Activated T-helper 1 cell treated with anti-CD3 and anti-CD28 coated beads, Interleukin-2, amount 50 U/mL, for 16 hours (primary cell): ENCODE measurements around the gene PCNX3.

Experiments used
- DNase-seq, 2 donors: peaks; one replicate each; pipeline ENCODE4 v3.0.0-alpha.2; 2020; ENCODE audit warnings: low read depth in 1 of 2, low spot score in 1 of 2

Gene PCNX3

DNA sequence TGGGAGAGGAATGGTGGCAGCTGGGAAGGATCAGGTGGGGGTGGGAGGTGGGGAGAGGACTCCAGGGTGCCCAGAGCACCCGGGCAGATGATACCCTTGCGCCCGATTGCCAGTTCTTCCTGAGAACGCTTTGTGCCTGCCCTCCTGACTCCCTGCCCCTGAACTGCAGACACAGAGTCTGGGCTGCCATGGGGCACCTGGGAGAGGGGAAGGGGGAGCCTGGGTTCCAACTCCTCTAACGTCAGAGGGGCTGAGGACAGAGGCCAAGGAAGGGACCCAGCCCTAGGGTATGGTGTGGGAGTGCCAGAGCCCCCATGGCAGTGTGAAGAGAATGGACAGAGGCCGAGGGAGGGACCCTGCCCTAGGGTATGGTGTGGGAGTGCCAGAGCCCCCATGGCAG lies 19.1 kb upstream of the PCNX3 start:
- DNase-seq = no peak

DNA sequence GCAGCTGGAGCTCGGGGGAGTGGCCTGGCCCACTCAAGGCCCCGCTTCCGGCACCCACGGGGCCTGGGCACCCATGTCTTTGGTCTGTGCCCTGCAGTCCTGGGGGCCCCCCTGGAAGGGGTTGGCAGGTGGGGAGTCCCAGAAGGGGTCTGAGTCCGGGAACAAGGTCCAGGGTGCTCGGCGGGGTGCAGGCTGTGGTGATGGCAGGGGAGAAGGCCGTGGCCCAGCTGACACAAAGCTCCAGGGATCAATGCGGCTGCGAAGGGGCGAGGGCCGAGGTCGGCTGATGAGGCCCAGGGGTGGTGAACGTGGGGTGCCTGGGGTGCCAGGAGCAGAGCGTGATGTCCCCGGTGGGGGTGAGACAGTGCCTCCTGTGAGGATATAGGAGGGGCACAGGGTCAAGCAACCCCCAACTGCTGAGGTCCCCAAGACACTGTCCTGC lies 17.3 kb upstream of the PCNX3 start:
- no peak for DNase-seq

DNA sequence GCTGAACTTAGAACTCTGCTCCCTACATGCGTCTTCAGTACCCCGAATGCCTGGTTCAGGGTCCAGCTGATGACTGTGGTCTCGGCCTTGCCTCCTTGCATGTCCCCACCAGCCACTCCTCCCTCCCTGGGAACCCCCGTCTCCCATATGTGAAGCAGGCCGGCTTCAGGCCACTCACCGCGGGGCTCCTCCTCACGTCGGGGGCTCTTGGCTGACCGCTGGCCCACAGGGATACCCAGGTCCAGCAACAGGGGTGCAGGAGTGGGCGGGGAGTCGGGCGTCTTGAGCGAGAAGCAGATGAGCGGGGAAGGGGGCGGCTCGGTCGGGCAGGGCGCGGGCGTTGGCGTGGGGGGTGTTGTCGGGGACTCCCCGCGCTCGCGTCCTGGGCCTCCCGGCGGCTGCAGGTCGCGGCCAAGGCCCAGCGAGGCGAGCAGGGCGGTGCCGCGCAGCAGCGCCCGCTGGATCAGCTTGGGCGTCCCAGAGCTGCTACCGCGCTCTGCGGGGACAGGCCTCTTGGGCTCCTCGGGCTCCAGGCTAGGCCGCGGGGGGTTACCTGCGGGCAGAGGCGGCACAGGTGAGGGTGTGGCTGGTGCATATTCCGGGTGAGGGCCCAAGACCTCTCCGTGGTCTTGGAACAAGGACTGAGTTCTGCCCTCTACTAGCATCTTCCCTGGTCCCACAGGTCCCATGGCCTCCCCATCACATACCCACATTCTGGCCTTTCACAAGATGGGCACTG lies 16.2 kb upstream of the PCNX3 start:
- no peak for DNase-seq

DNA sequence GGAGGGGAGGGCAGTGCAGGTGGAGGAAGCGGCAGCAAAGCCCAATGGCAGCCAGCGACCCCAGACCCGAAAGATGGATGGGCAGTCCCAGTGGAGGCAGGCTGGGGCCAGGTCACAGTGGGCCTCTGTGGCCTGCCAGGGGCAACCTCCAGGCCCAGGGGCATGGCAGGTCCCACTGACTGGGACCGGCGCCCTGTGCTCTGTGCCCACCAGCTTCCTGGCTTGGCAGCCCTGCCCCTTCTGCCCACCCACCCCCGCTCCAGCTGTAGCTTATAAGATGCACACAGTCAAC lies 15.7 kb upstream of the PCNX3 start:
- DNase-seq = no peak

DNA sequence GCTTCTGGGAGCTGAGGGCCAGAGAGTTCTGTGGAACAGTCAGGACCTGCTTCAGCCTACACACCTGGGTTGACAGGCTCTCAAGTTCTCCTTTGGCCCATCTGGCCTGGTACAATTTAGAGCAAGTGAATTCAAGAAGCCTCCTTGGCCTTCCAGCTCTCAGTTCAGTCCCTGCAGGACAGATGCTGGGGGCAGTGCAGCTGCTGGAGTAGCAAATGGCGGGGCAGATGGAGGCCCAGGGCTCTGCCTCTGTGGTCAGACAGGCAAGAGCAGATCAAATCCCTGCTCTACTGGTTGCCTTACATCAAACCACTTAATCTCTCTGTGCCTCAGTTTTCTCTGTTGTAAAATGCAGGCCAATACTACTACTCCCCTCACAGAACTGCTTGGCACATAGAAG lies 11.3 kb upstream of the PCNX3 start:
- DNase-seq = no peak

DNA sequence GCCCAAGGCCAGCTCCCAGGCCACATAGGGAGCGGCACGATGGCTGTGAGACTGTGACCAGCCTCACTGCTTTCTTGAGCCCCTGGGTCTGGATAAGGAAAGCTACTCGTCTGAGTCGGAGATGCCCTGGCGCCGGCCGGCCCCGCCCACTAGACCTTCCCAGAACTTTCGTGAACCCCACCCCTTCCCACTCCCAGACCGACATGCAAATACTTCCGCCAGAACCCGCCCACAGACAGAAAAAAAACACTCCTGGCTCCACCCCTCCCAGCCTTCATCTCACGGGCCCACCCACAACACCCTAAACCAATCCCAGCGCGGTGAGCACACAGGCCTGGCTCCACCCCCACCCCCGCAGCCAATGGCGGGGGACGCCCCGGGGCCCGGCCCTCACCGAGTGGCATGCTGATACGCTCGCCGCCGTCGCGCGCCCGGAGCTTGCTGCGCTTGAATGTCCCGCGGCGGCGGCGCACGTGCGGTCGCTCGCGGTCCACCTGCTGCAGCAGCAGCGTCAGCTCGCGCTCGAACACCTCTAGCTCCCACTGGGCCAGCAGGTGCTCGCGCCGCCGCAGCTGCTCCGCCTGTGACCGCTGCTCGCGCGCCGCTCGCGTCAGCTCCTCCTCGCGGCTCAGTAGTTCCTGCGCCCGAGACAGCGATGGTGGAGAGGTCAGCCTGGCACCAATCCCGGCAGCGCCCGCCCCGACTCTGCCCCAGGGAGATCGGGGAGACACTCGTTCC lies 8.5 kb upstream of the PCNX3 start:
- no peak for DNase-seq

DNA sequence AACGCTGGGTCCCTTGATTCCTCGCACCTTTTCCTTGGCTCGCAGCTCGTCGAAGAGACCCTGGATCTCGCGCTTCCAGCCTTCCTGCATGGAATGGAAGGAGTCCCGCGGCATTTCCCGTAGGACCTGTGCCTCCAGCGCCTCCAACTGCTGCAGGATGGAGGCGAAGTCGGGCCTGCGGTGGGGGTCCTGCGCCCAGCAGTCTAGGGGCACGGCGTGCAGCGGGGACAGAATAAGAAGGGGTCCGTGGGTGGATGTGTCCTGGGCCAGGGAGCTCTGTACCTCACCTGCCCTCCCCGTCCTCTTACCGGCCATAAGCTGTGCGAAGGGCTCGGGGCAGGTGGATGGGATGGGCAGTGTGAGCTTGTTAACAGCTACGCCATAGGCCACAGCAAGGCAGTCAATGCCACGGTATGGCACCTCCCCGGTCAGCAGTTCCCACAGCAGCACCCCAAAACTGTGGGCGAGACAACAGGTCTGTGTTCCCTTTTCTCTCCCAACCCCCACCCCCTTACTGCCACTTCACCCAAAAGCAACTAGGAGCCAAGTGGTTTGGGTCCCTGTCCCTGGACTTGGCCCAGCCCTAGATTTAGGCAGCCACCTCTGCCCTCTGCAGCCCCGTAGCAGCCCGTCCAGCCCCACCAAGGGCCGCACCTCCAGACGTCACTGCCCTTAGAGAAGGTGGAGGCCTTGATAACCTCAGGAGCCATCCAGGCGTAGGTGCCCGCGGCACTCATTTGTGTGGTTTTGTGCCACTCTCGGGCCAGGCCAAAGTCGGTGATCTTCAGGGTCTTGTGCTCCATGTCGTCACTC lies 7.8 kb upstream of the PCNX3 start:
- no peak for DNase-seq

DNA sequence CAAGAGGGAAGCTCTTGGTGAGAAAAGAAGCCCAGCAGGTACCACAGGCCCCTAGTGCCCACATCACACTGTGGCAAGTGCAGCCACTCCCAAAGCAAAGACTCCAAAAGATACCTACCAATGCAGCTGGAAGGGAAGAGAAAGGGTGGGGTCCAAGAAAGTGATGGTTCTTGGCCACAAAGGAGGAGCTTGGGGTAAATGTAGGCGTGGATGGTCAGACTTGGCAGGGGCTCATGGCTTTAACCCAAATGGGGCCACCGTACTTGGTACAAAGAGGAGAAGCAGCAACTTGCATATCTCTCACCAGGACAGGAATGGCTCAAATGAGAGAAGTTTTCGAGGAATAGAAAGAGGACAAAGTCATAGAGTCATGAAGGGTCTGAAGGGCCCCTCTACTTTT lies 6.3 kb upstream of the PCNX3 start:
- DNase-seq = no peak

DNA sequence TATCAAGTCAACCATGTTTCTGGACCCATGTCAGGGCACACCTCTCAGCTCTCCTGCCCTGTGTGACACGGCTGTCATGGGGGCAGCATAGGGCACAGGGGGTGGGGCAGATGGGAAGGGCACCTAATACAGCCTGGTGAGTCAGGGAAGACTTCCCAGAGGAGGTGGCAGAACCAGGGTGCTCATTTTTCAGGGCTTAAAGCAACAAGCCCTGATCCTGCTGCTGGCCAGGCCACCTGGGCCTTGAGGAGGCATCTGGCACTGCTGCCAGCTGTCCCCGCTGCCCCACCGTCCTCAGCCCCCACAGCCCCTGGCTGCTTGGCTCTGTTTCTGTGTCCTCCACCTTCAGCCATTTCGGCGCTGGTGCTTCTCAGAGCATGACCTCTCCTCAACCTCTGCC lies 5.9 kb upstream of the PCNX3 start:
- DNase-seq = no peak

DNA sequence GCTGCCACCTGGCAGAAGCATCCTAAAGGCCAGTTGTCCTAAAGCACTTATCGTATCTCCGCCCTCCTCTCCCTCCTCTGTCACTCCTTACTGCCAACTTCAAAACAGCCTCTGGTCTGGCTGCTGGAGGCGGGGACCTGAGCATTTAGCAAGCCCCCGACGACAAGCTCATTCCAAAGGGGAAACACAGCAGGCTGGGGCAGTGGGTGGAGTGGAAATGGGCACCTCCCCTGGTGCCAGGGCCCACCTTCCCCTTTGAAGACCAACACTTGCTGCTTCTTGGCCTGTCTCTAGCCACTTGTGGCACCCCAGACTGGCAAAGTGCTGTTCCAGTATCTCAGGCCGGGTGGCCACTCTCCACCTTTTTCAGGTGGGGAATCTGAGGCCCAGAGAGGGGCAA lies 5.2 kb upstream of the PCNX3 start:
- no peak for DNase-seq

DNA sequence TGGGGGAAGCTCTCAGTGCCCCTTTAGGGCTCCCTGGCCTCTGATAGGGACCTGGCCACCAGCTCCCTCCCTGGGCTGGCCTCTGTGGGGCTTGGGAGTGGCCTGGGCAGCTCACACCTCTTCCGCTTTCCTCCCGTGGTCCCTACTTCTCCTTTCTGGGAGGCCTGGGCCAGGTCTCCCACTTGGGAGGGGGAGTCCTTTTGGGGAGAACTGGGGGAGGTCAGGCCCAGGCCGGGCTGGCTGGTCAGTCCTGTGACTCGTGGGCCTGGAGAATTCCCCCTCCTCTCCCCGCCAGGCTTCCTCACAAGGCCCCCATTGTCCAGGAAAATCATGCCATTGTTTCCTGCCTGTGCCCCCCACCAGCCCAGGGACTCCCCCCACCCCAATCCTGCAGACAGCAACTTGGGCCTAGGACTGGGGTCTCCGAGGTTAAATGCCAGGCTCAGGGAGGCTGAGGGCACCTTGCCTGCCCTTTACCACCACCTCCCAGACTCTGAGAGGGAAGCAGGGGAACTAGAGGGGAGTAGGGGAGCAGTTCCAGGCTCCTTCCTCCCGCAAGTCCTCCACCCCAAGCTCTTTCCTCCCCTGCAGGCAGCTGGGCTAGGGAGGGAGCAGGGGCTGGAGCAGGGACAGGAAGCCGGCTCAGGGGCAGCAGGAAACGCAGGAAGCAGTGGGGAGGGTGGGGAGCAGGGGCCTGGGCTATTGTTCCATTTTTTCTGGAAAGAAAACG lies 4.4 kb upstream of the PCNX3 start:
- no peak for DNase-seq

DNA sequence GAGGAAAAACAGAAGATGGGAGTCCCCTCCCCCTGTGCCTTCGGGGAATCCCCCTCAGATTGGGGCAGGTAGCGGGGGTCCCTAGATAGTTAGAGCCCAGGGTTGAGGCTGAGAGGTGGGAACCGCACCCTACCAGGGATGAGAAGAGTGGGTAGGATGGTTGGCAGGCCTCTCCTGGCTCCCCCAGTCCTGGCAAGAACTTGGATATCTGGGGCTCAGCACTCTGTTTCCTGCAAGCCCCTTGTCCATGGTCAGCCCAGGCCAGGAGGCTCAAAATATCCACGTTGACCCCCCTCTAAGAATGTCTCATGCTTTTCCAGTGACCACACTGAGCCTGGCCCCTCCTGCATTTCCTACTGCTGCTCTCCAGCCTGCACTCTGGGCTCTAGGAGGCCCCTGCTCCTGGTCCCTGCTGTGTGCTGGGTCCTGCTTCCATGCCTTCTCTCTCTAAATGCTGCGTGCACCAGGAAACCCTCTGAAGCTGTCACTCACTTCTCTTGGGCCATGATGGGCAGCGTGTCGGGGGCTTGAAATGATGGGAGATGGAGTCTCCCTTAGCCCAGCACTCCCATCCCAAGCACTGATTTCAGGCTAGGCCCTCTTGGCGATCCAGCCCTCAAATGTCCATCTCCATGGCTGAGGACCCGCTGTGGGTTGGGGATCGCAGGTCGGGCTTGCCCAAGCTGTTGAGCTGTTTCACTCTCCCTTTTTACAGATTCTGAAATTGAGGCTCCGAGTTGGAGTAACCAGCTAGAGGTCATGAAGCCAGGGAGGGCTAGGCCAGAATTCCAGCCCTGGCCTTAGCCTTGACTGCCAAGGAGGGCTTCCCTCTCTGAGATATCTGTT lies 3.6 kb upstream of the PCNX3 start:
- no peak for DNase-seq

DNA sequence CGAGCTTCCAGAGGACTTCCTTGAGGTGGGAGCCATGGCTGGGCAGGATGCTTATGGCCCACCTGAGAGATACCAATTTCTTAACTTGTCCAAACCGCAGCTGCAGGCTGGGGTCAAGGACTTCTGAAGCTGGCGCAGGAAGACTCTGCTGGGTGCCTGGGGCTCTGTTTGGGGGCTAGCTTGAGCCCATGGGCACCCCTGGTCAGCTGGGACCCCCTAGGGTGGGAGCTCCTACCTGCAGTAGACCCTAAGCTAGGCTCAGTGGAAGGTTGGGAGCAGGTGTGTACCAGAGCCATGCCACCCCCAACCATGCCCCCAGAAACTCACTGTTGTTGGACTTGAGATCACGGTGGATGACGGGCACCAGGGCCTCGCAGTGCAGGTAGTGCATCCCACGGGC lies 2.9 kb upstream of the PCNX3 start:
- no peak for DNase-seq

DNA sequence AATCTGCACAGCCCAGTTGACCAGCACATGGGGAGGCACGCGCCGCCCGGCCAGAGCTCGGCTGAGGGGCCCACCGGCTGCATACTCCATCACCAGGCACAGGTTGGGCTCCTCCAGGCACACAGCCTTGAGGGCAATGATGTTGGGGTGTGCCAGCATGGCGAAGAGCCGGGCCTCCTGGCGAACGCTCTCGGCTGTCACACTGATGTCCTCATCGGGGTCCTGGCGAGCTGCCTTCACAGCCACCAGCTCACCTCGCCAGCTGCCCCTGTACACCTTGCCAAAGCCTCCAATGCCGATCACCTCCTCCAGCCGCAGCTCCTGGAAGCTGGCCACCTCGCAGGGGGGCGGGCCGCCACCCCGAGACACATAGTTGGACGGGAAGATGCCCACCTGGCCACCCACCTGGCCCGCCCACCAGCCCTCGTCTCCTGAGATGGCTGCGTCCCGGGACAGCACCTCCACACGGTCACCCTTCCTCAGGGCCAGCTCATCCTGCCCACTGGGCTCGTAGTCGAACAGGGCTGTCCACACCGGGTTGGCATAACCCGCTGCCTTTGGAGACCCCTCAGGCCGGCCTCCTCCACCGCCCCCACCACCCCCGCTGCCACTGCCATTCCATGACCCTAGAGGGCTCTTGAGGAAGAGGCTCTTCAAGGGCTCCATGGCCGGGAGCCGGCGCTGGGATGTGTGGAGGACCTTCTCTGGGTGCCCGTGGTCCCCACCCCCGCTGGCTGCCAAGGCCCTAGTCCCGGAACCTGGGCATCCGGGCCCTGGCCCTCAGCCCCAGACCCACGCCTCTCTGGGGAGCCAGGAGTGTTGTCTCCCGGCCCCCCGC lies 2.3 kb upstream of the PCNX3 start:
- DNase-seq = no peak

DNA sequence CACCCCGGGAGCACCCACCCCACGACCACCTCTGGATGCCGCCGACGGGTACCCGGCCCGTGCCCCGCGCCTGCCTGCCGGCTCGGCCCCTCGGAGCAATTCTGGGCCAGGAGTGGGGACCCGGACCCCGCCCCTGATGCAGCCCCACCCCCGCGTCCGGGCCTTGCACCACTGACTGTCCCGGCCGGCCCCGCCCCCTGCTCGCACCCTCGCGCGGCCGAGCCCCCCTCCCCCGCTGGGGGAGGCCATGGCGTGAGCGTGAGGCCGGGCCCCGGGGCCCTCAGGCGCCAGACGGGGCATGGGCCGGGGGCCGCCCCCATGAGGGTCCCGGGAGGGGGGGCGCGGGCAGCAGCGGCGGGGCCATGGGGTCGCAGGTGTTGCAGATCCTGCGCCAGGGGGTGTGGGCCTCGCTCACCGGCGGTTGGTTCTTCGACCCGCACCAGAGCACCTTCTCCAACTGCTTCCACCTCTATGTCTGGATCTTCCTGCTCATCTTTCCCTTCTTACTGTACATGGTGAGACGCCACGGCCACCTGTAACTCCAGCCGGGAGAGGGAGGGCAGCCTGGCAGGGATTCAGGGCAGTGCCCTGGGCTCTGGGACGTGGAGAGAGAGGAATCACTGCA lies 486 bp downstream of the PCNX3 start:
- DNase-seq = no peak

DNA sequence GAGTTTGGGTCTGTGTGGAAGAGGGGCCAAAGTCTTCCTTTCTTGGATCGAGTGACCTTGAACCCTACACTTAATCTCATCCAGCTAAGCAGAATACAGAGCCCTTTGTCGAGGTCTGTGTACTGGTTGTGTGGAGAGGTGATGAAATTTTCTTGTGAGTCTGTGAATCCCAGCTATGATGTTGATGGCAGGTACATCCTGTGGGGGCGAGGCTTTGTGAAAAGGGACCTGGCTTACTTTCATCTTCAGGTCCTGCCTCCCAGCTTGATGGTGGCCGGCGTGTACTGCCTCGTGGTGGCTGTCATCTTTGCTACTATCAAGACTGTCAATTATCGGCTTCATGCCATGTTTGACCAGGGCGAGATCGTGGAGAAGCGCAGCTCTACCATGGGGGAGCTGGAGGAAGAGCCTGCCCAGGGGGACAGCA lies 1.0 kb downstream of the PCNX3 start:
- no peak for DNase-seq

DNA sequence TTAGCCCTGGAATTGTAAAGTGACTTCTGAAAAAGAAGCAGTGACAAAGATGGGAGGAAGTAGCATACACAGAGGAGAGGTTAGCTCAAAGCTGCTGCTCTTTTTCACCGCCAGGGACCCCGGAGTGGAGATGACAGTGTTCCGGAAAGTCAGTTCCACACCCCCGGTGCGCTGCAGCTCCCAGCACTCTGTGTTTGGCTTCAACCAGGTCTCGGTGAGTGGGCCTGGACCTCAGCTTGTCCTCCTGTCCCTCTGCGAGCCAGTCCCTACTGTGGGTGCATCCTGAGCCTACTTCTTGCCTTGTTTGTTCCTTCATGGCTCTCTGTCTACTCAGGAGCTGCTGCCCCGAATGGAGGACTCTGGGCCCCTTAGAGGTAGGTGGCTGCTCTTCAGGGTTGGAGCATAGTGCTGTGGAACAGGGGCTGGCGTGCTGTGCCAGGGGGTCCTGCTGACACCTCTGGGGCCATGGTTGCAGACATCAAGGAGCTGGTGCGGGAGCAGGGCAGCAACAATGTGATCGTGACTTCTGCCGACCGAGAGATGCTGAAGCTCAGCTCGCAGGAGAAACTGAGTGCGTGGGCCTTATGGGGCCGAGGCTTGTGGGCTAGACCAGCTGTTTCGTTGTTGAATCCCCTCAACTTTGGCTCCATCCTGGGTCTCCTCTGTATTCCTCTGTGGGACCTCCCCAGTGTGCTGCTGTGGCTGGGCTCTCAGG lies 1.7 kb downstream of the PCNX3 start:
- DNase-seq = no peak

DNA sequence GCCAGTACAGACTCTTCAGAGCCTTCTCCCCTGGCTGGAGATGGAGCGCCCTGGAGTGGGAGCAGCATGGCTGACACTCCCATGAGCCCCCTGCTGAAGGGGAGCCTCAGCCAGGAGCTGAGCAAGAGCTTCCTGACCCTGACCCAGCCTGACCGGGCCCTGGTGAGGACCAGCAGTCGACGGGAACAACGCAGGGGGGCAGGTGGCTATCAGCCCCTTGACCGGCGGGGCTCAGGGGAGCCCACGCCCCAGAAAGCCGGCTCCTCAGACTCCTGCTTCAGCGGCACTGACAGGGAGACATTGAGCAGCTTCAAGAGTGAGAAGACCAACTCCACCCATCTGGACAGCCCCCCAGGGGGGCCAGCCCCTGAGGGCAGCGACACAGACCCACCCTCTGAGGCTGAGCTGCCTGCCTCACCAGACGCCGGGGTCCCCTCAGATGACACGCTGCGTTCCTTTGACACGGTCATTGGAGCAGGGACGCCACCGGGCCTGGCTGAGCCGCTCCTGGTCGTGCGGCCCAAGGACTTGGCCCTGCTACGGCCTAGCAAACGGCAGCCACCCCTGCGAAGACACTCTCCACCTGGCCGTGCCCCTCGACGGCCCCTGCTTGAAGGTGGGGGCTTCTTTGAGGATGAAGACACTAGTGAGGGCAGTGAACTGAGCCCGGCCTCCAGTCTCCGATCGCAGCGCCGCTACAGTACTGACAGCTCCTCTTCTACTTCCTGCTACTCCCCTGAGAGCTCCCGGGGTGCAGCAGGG lies 2.6 kb downstream of the PCNX3 start:
- no peak for DNase-seq
